MCF 10A (cell line): ENCODE results near the gene GTPBP3. TPM values are rescaled to one million over a fixed set of nuclear protein-coding genes. Genes with fewer than 3 reads are reported as not detected.

ENCODE experiments used
- BruUV-seq: library from RNA; stranded (reverse); fragments of 400-500 nt; replicated peaks from 2 replicates; lab custom pipeline; 2021; lab: Mats Ljungman, UMichigan
- CTCF ChIA-PET: fragments of 300-600 bp; sonication (Branson Sonifier 250); formaldehyde crosslinking; extraction: SDS; loops from one replicate; lab custom pipeline; 2021; ENCODE audit warnings: antibody characterized with exemption, inconsistent platforms; lab: Yijun Ruan, JAX
- POLR2A ChIA-PET: fragments of 300-600, 350-650 bp; sonication (Branson Sonifier 250); formaldehyde crosslinking; extraction: SDS; loops from one replicate; lab custom pipeline; 2020; ENCODE audit warnings: antibody characterized with exemption, inconsistent platforms; lab: Yijun Ruan, JAX
- DNase-seq: peaks from one replicate; pipeline ENCODE4 v3.0.0-alpha.2; 2018; ENCODE audit not compliant: unreplicated experiment
- H3K27ac Mint-ChIP-seq: one replicate; pipeline ENCODE4 v1.8.0; 2022; ENCODE audit warnings: mild to moderate bottlenecking, low read depth, mixed read lengths; ENCODE audit not compliant: unreplicated experiment
- H3K27me3 Mint-ChIP-seq: one replicate; pipeline ENCODE4 v1.8.0; 2022; ENCODE audit warnings: mixed read lengths; ENCODE audit not compliant: insufficient read depth, unreplicated experiment
- H3K36me3 Mint-ChIP-seq: one replicate; pipeline ENCODE4 v1.8.0; 2022; ENCODE audit warnings: mild to moderate bottlenecking, moderate library complexity, mixed read lengths; ENCODE audit not compliant: insufficient read depth, unreplicated experiment
- H3K4me1 Mint-ChIP-seq: one replicate; pipeline ENCODE4 v1.8.0; 2022; ENCODE audit warnings: mixed read lengths; ENCODE audit not compliant: insufficient read depth, unreplicated experiment
- H3K4me3 Mint-ChIP-seq: one replicate; pipeline ENCODE4 v1.8.0; 2022; ENCODE audit warnings: mild to moderate bottlenecking, moderate library complexity, mixed read lengths; ENCODE audit not compliant: unreplicated experiment
- H3K9me3 Mint-ChIP-seq: one replicate; pipeline ENCODE4 v1.8.0; 2022; ENCODE audit warnings: mixed read lengths; ENCODE audit not compliant: unreplicated experiment
- intact Hi-C: fragments of 100-400 bp; cut with micrococcal nuclease; formaldehyde crosslinking; loops from 2 replicates; pipeline ENCODE4 v1.14.1; 2022
- total RNA-seq: library from RNA; stranded (reverse); gene quantifications from 2 replicates; pipeline ENCODE4 v1.2.3, GENCODE V29; 2022
- TF ChIP-seq, protein P1 (sequence below): fragments of 200-600 bp; IDR thresholded peaks from one replicate; pipeline ENCODE4 v1.8.0; 2022; ENCODE audit warnings: antibody characterized with exemption, mild to moderate bottlenecking; ENCODE audit not compliant: unreplicated experiment

GTPBP3 gene
- total RNA-seq, 1 experiment from 2014 or later, result 27.9 TPM

GRCh38 chr19:17390665-17391370 lies 53.5 kb downstream of the GTPBP3 start:
- peak; percentile 94 for DNase-seq
- Mint-ChIP-seq H3K36me3 (no peaks in the 10 kb centered on the region), H3K27ac (no peak overlapping the region), H3K4me3 (peak overlapping the region; percentile 77), H3K27me3 (no peaks in the 10 kb centered on the region), H3K9me3 (no peaks in the 10 kb centered on the region), H3K4me1 (peaks cover 10% of the 10 kb centered on the region)
- TF ChIP-seq, protein P1, sequence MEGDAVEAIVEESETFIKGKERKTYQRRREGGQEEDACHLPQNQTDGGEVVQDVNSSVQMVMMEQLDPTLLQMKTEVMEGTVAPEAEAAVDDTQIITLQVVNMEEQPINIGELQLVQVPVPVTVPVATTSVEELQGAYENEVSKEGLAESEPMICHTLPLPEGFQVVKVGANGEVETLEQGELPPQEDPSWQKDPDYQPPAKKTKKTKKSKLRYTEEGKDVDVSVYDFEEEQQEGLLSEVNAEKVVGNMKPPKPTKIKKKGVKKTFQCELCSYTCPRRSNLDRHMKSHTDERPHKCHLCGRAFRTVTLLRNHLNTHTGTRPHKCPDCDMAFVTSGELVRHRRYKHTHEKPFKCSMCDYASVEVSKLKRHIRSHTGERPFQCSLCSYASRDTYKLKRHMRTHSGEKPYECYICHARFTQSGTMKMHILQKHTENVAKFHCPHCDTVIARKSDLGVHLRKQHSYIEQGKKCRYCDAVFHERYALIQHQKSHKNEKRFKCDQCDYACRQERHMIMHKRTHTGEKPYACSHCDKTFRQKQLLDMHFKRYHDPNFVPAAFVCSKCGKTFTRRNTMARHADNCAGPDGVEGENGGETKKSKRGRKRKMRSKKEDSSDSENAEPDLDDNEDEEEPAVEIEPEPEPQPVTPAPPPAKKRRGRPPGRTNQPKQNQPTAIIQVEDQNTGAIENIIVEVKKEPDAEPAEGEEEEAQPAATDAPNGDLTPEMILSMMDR, result peak; percentile 67
- ChIA-PET CTCF (interaction anchor here (0.6 to 6.6 kb wide), 17 partner anchors 9 to 458 kb away, joined by 3 to 84 read pairs (median 3); partner anchors contain the start of genes MVB12A, PGLS and PLVAP), POLR2A (interaction anchor here (1.4 kb wide), 2 partner anchors 57 to 131 kb away, joined by 3 read pairs; no protein-coding TSS in a partner anchor)
- intact Hi-C loops, result loop anchor here (2.0 to 10.0 kb wide), 2 partner anchors 98 to 464 kb away; partner anchors contain the start of gene RPL18A
- BruUV-seq, result no TSS peak

GRCh38 chr19:17391371-17392151 lies 54.2 kb downstream of the GTPBP3 start:
- H3K27me3 Mint-ChIP-seq, result no peaks in the 10 kb centered on the region
- ChIA-PET POLR2A (interaction anchor here (0.5 kb wide), 1 partner anchor 54 kb away, joined by 3 read pairs; no protein-coding TSS in a partner anchor), CTCF (interaction anchor here (0.5 to 2.1 kb wide), 15 partner anchors 17 to 491 kb away, joined by 3 to 6 read pairs (median 3); partner anchors contain the start of gene MVB12A)
- H3K27ac Mint-ChIP-seq, result no peak overlapping the region
- intact Hi-C loops, result loop anchor here (2.0 to 10.0 kb wide), 2 partner anchors 99 to 463 kb away; partner anchors contain the start of gene RPL18A
- peaks cover 10% of the 10 kb centered on the region for H3K4me1 Mint-ChIP-seq
- peak overlapping the region; percentile 77 for H3K4me3 Mint-ChIP-seq
- H3K9me3 Mint-ChIP-seq, result no peaks in the 10 kb centered on the region
- H3K36me3 Mint-ChIP-seq, result no peaks in the 10 kb centered on the region
- no peak for DNase-seq
- no TSS peak for BruUV-seq
- TF ChIP-seq, protein P1, result no peak

Other genes with a start within 250 kb of the GTPBP3 start
- gene USE1, start 122.2 kb upstream of the GTPBP3 start, total RNA-seq, result 29.9 and 47.9 TPM in 2 replicates
- gene OCEL1, start 111.3 kb upstream of the GTPBP3 start, total RNA-seq, result 13.7 and 14.3 TPM in 2 replicates
- 32.8 and 36.3 TPM in 2 replicates for gene NR2F6, start 91.6 kb upstream of the GTPBP3 start, total RNA-seq
- not detected in 2 replicates for gene USHBP1, start 72.8 kb upstream of the GTPBP3 start, total RNA-seq
- 96.1 and 104 TPM in 2 replicates for gene BABAM1, start 70.1 kb upstream of the GTPBP3 start, total RNA-seq
- gene ANKLE1, start 55.7 kb upstream of the GTPBP3 start, total RNA-seq, result 0.16 and 1.0 TPM in 2 replicates
- gene ABHD8, start 34.1 kb upstream of the GTPBP3 start, total RNA-seq, result 4.1 and 6.4 TPM in 2 replicates
- gene MRPL34, start 31.7 kb upstream of the GTPBP3 start, total RNA-seq, result 58.8 and 65.8 TPM in 2 replicates
- 57.4 and 60.4 TPM in 2 replicates for gene DDA1, start 28.0 kb upstream of the GTPBP3 start, total RNA-seq
- 13.0 and 14.5 TPM in 2 replicates for gene ANO8, start 2.7 kb upstream of the GTPBP3 start, total RNA-seq
- not detected in 2 replicates for gene PLVAP, start 39.8 kb downstream of the GTPBP3 start, total RNA-seq
- gene CCDC194, start 56.6 kb downstream of the GTPBP3 start, total RNA-seq, result 0.37 TPM in 1 of 2 replicates, not detected in the other
- 19.6 and 24.8 TPM in 2 replicates for gene BST2, start 68.1 kb downstream of the GTPBP3 start, total RNA-seq
- 47.7 and 51.1 TPM in 2 replicates for gene MVB12A, start 82.5 kb downstream of the GTPBP3 start, total RNA-seq
- not detected in 2 replicates for gene TMEM221, start 111.1 kb downstream of the GTPBP3 start, total RNA-seq
- not detected in 2 replicates for gene NXNL1, start 123.4 kb downstream of the GTPBP3 start, total RNA-seq
- gene SLC27A1, start 133.0 kb downstream of the GTPBP3 start, total RNA-seq, result 3.4 and 5.0 TPM in 2 replicates
- 115 and 143 TPM in 2 replicates for gene PGLS, start 174.1 kb downstream of the GTPBP3 start, total RNA-seq
- gene COLGALT1, start 218.1 kb downstream of the GTPBP3 start, total RNA-seq, result 103 and 107 TPM in 2 replicates